ENCODE data around the gene SERTAD1. TPM values are rescaled to one million over a fixed set of nuclear protein-coding genes. Genes with fewer than 3 reads are reported as not detected.
A peak's percentile ranks its signal among the peaks of the same experiment; 100 is the strongest.
"Not testable (repeated sequence)": the region's sequence is repeated elsewhere in the genome, so short reads cannot be mapped to it uniquely, and the experiment has no call there.

The SERTAD1 gene
- total RNA-seq, 1 donor from 2014 or later, result 14.2 TPM

GRCh38 chr19:40457953-40458596 lies 32.3 kb upstream of the SERTAD1 start:
- Histone ChIP-seq H3K9me3 (no peaks in the 10 kb centered on the region), H3K36me3 (peaks cover 0 to 19% of the 10 kb centered on the region in 2 donors), H3K27ac (no peak overlapping the region), H3K4me3 (no peak overlapping the region), H3K4me1 (peaks cover 9% of the 10 kb centered on the region), H3K27me3 (no peaks in the 10 kb centered on the region)
- DNase-seq (ENCODE audit: extremely low spot score in 2 of 2), result no peak
- intact Hi-C loops (cut with DNase I), result no loop called here
- no peak for TF ChIP-seq POLR2A (IDR thresholded peaks at IDR 0.05)
- no peak for TF ChIP-seq POLR2AphosphoS5 (IDR thresholded peaks at IDR 0.05; ENCODE audit: insufficient read depth in 1 of 2, low read depth in 1 of 2)
- TF ChIP-seq CTCF (IDR thresholded peaks at IDR 0.05), result no peak

DNA sequence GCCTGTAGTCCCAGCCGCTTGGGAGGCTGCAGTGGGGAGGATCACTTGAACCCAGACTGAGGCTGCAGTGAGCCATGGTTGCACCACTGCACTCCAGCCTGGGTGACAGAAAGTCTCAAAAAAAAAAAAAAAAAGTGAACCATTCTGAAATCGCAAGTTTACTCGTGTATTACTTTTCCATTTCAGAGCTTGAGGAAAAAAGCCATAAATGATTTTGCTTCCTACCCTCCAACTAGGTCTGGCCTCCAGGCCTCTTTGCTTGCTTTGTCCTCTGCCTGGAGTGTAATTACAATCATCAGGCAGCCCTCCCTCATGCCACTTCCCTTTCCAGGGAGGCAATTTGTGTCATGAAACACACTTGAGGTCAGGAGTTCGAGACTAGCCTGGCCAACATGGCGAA lies 31.3 kb upstream of the SERTAD1 start:
- Histone ChIP-seq H3K36me3 (peaks cover 0 to 19% of the 10 kb centered on the region in 2 donors), H3K4me1 (peaks cover 7% of the 10 kb centered on the region), H3K4me3 (no peak overlapping the region), H3K27me3 (no peaks in the 10 kb centered on the region), H3K9me3 (no peaks in the 10 kb centered on the region), H3K27ac (no peak overlapping the region)
- DNase-seq (ENCODE audit: extremely low spot score in 2 of 2), result no peak
- TF ChIP-seq POLR2A (IDR thresholded peaks at IDR 0.05), result no peak
- TF ChIP-seq CTCF (IDR thresholded peaks at IDR 0.05), result no peak
- no peak for TF ChIP-seq POLR2AphosphoS5 (IDR thresholded peaks at IDR 0.05; ENCODE audit: insufficient read depth in 1 of 2, low read depth in 1 of 2)
- intact Hi-C loops (cut with DNase I), result no loop called here

DNA sequence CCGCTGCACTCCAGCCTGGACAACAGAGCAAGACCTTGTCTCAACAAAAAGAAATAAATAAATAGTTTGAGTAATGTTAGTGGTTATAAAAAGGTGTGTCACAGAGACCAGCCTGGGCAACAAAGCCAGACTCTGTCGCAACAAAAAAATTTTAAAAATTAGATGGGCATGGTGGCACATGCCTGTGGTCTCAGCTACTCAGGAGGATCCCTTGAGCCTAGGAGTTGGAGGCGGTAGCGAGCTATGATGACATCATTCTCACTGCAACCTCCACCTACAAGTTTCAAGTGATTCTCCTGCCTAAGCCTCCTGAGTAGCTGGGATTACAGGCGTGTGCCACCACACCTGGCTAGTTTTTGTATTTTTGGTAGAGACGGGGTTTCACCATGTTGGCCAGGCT lies 28.2 kb upstream of the SERTAD1 start:
- DNase-seq (ENCODE audit: extremely low spot score in 2 of 2); intact Hi-C loops (cut with DNase I); H3K27ac ChIP-seq; H3K9me3 ChIP-seq; H3K4me1 ChIP-seq; H3K27me3 ChIP-seq; H3K4me3 ChIP-seq: not testable (repeated sequence)
- peaks cover 0 to 19% of the 10 kb centered on the region in 2 donors for H3K36me3 ChIP-seq

DNA sequence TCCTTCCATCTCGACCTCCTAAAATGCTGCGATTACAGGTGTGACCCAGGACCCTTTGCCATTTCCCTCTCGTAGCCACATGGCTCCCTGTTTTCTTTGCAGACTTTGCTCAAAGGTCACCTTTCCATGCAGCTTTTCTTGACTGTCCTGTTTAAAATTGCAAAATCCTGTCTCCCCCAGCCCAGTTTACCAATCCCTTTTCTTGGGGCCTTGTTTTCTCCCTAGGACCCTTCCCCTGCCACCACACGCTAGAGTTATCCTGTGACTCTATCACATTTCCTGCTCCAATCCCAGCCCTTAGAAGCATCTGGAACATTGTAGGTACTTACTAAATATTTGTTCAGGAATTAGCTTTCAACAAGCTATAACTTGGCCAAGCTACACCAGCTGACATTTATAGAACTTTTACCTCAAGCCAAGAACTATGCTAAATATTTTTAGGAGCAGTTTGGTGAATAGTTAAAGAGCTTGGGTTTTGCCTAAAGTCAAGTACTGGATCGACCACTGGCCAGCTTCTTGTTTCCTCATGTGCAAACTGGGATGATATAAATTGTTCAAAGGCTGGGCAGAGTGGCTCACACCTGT lies 27.5 kb upstream of the SERTAD1 start:
- peak in 1 of 2 donors; percentile 26 for TF ChIP-seq POLR2AphosphoS5 (IDR thresholded peaks at IDR 0.05; ENCODE audit: insufficient read depth in 1 of 2, low read depth in 1 of 2)
- TF ChIP-seq POLR2A (IDR thresholded peaks at IDR 0.05), result no peak
- Histone ChIP-seq H3K27me3 (no peaks in the 10 kb centered on the region), H3K4me1 (no peaks in the 10 kb centered on the region), H3K9me3 (no peaks in the 10 kb centered on the region), H3K36me3 (peaks cover 0 to 19% of the 10 kb centered on the region in 2 donors), H3K4me3 (no peak overlapping the region), H3K27ac (no peak overlapping the region)
- intact Hi-C loops (cut with DNase I), result no loop called here
- no peak for DNase-seq (ENCODE audit: extremely low spot score in 2 of 2)

GRCh38 chr19:40452016-40452415 lies 26.2 kb upstream of the SERTAD1 start:
- H3K27ac ChIP-seq, result no peak overlapping the region
- intact Hi-C loops (cut with DNase I), result no loop called here
- H3K4me1 ChIP-seq, result no peaks in the 10 kb centered on the region
- no peaks in the 10 kb centered on the region for H3K9me3 ChIP-seq
- peaks cover 0 to 24% of the 10 kb centered on the region in 2 donors for H3K36me3 ChIP-seq
- H3K4me3 ChIP-seq, result no peak overlapping the region
- no peaks in the 10 kb centered on the region for H3K27me3 ChIP-seq
- no peak for DNase-seq (ENCODE audit: extremely low spot score in 2 of 2)
- TF ChIP-seq CTCF (IDR thresholded peaks at IDR 0.05) (no peak), POLR2AphosphoS5 (IDR thresholded peaks at IDR 0.05; ENCODE audit: insufficient read depth in 1 of 2, low read depth in 1 of 2) (no peak), POLR2A (IDR thresholded peaks at IDR 0.05) (no peak)

DNA sequence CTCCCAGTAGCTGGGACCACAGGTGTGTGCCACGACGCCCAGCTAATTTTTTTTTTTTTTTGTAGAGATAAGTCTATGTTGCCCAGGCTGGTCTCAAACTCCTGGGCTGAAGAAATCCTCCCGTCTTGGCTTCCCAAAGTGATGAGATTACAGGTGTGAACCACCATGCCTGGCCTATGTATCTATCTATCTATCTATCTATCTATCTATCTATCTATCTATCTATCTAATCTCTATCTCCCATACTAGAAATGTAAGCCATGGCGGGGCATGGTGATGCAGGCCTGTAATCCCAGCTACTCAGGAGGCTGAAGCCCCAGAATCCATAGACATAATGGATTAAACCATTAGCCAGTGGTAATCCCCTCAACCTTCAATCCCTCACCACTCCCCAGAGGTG lies 24.9 kb upstream of the SERTAD1 start:
- H3K4me3 ChIP-seq, result no peak overlapping the region
- no peaks in the 10 kb centered on the region for H3K9me3 ChIP-seq
- peaks cover 0 to 21% of the 10 kb centered on the region in 2 donors for H3K36me3 ChIP-seq
- no peak for DNase-seq (ENCODE audit: extremely low spot score in 2 of 2)
- H3K27me3 ChIP-seq, result no peaks in the 10 kb centered on the region
- intact Hi-C loops (cut with DNase I), result no loop called here
- TF ChIP-seq POLR2A (IDR thresholded peaks at IDR 0.05), result no peak
- TF ChIP-seq CTCF (IDR thresholded peaks at IDR 0.05), result no peak
- TF ChIP-seq POLR2AphosphoS5 (IDR thresholded peaks at IDR 0.05; ENCODE audit: insufficient read depth in 1 of 2, low read depth in 1 of 2), result no peak
- no peaks in the 10 kb centered on the region for H3K4me1 ChIP-seq
- H3K27ac ChIP-seq, result no peak overlapping the region

Data from vagina (tissue), 2 donors.